D341Med (cell line): ENCODE data around the gene ABCC4.

Experiments used
- DNase-seq: peaks from one replicate; pipeline ENCODE4 v3.0.0; 2012; ENCODE audit warnings: low spot score

The ABCC4 gene

GRCh38 chr13:94994506-94994905 is 306.7 kb downstream of the ABCC4 start:
- DNase-seq: no peak

GRCh38 chr13:94993616-94994015 is 307.6 kb downstream of the ABCC4 start:
- DNase-seq: no peak

GRCh38 chr13:94992036-94992960 is 309.0 kb downstream of the ABCC4 start:
- DNase-seq: no peak

GRCh38 chr13:94988654-94989053 is 312.6 kb downstream of the ABCC4 start:
- no peak for DNase-seq

GRCh38 chr13:94987869-94988268 is 313.4 kb downstream of the ABCC4 start:
- DNase-seq: no peak

- no peak for DNase-seq
Measured at GRCh38 chr13:94987081-94987480, 314.2 kb downstream of the ABCC4 start.

GRCh38 chr13:94984958-94985357 is 316.3 kb downstream of the ABCC4 start:
- no peak for DNase-seq

GRCh38 chr13:94978516-94978915 is 322.7 kb downstream of the ABCC4 start:
- DNase-seq: no peak

GRCh38 chr13:94974015-94974951 is 327.0 kb downstream of the ABCC4 start:
- DNase-seq: no peak

GRCh38 chr13:94972262-94972661 is 329.0 kb downstream of the ABCC4 start:
- no peak for DNase-seq
